GM23248 (cell line): ENCODE measurements around the gene SCN3B.

Experiments used
- EZH2 ChIP-seq: fragments of 200-600 bp; sonication (generic); IDR thresholded peaks from 2 replicates; pipeline ENCODE4 v1.6.1; 2018; ENCODE audit warnings: antibody characterized with exemption, mild to moderate bottlenecking; ENCODE audit not compliant: insufficient read depth, poor library complexity, severe bottlenecking
- EZH2phosphoT487 ChIP-seq: fragments of 200-600 bp; sonication (generic); IDR thresholded peaks from 2 replicates; pipeline ENCODE4 v1.6.1; 2018; ENCODE audit warnings: antibody characterized with exemption, moderate library complexity, mild to moderate bottlenecking, low read depth; ENCODE audit not compliant: insufficient read depth

GRCh38 chr11:123587044-123587443 lies 67.4 kb downstream of the SCN3B start:
- TF ChIP-seq EZH2 (no peak), EZH2phosphoT487 (no peak)
